H1 (cell line): Measurements from ENCODE around the gene NAPA. TPM values are rescaled to one million over a fixed set of nuclear protein-coding genes. Genes with fewer than 3 reads are reported as not detected.

Source experiments
- ASH2L ChIP-seq: fragments of 200-600, 300-600 bp; sonication (generic); IDR thresholded peaks from one replicate; pipeline ENCODE4 v1.7.1; 2017; ENCODE audit warnings: low read length
- FOSL1 ChIP-seq: IDR thresholded peaks from 2 replicates; pipeline ENCODE4 v1.6.1; 2011; ENCODE audit warnings: mild to moderate bottlenecking, low read depth, low read length, moderate library complexity; ENCODE audit not compliant: insufficient read depth
- TAF1 ChIP-seq: IDR thresholded peaks from 2 replicates; pipeline ENCODE4 v1.6.1; 2011; ENCODE audit warnings: mild to moderate bottlenecking, low read depth, low read length
- YY1 ChIP-seq: IDR thresholded peaks from 2 replicates; pipeline ENCODE4 v1.6.1; 2011; ENCODE audit warnings: low read depth, mild to moderate bottlenecking, low read length
- polyA plus RNA-seq, 7 experiments: library from polyadenylated mRNA; depleted of rRNA in 3 of 7; stranded (reverse) in 5 of 7; unstranded in 2 of 7; fragments of >200 nt in 5 of 7; fragments of 200-250 nt in 2 of 7; gene quantifications; 1 replicate in 5 of 7; 2 replicates in 1 of 7; 4 replicates in 1 of 7; pipeline versions ENCODE4 v1.2.1 to v1.2.3, GENCODE V29; 2011 to 2013; ENCODE audit warnings: missing spikeins in 2 of 7, mixed read lengths in 2 of 7
- total RNA-seq: library from RNA; stranded (reverse); fragmentation: NEBNext Ultra II Directional; extraction: Animal tissue kit (Norgen Biotek cat#: 25700); gene quantifications from 2 replicates; pipeline ENCODE4 v1.2.1, GENCODE V29; 2021
- TF ChIP-seq, protein P1 (sequence below): IDR thresholded peaks from 2 replicates; pipeline ENCODE4 v1.6.1; 2012; ENCODE audit warnings: inconsistent platforms

NAPA gene
- total and polyA plus RNA-seq, 2 of the 8 experiments (the other 6 are each of a cell fraction or from before 2014, with no cell fraction given): 58.5 to 78.2 TPM

DNA sequence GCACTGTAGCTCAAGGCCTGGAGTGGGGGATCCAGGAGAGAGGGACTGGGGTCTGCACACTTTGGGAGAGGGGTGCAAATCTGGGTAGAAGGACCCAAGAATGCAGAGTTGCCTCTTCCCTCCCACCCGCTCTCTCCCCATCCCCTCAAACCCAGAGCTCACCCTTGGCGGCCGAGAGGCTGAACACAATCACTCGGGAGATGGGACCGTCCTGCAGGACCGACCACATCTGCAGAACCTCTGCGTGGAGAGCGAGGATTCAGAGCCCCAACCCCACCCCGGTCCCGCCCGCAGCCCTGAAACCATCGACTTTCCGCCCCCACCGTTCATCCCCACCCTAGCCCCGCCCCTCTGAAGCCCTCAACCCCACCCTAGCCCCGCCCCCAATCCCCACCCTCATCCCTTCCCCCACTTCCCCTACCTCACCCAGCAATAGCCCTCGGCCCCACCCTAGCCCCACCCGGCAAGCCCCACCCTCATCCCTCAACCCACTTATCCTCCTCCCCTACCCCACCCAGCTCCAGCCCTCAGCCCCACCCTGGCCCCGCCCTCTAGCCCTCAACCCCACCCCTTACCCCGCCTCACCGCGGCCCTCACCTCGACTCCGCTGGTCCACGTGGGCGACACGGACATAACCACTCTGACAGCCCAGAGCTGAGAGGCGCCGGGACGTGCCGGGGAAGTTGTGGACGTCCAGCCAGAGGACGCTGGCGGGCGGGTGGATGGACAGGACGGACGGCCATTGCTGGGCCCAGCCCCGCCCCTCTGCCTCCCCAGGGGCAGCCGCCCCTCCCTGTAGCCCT lies 35.0 kb downstream of the NAPA start (continued):
- TF ChIP-seq TAF1 (no peak), ASH2L (no peak), FOSL1 (no peak), YY1 (peak; percentile 76)
- TF ChIP-seq, protein P1, sequence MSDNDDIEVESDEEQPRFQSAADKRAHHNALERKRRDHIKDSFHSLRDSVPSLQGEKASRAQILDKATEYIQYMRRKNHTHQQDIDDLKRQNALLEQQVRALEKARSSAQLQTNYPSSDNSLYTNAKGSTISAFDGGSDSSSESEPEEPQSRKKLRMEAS: peak; percentile 92
